HepG2 (cell line): ENCODE measurements around the gene PCGF2.

Source experiments
- ATF2 ChIP-seq: sonication (generic); formaldehyde crosslinking; IDR thresholded peaks from 2 replicates; pipeline ENCODE4 v1.4.0; 2020; ENCODE audit warnings: missing genetic modification reagents
- CTCF ChIP-seq: sonication (generic); formaldehyde crosslinking; IDR thresholded peaks from 2 replicates; pipeline ENCODE4 v1.5.0; 2020; ENCODE audit warnings: mild to moderate bottlenecking, missing genetic modification reagents, moderate library complexity
- GABPA ChIP-seq, 2 experiments: IDR thresholded peaks; 2 replicates each; pipeline ENCODE4 v1.6.1; 2011 to 2016; ENCODE audit warnings: low read depth in 2 of 2, low read length in 1 of 2, missing biosample characterization in 1 of 2, missing genetic modification characterization in 1 of 2
- NR2F6 ChIP-seq, 2 experiments: IDR thresholded peaks; 2 replicates each; pipeline ENCODE4 v1.6.1; 2016; ENCODE audit warnings: antibody characterized with exemption in 1 of 2, mild to moderate bottlenecking in 1 of 2
- POLR2A ChIP-seq, 2 experiments: IDR thresholded peaks; 2 replicates each; pipeline ENCODE4 v1.6.1; 2011; ENCODE audit warnings: low read depth in 2 of 2, low read length in 2 of 2, mild to moderate bottlenecking in 1 of 2, moderate library complexity in 1 of 2; ENCODE audit not compliant: insufficient read depth in 1 of 2
- ZNF609 ChIP-seq: sonication (generic); formaldehyde crosslinking; IDR thresholded peaks from 2 replicates; pipeline ENCODE4 v1.4.0; 2020; ENCODE audit warnings: mild to moderate bottlenecking, missing genetic modification reagents, borderline replicate concordance
- ZNF781 ChIP-seq: sonication (generic); formaldehyde crosslinking; IDR thresholded peaks from 2 replicates; pipeline ENCODE4 v1.5.1; 2020; ENCODE audit warnings: borderline replicate concordance, mild to moderate bottlenecking, missing genetic modification reagents; ENCODE audit errors: not compliant biosample characterization

- TF ChIP-seq GABPA (IDR thresholded peaks at IDR 0.05; ENCODE audit: low read depth, low read length), result no peak
- TF ChIP-seq GABPA (CRISPR knock-in tag; IDR thresholded peaks at IDR 0.05; ENCODE audit: low read depth), result no peak
- no peak for TF ChIP-seq ZNF609 (CRISPR knock-in tag)
- no peak for TF ChIP-seq NR2F6 (IDR thresholded peaks at IDR 0.05)
- TF ChIP-seq NR2F6 (CRISPR knock-in tag; IDR thresholded peaks at IDR 0.05), result no peak
- no peak for TF ChIP-seq ZNF781
- TF ChIP-seq POLR2A (IDR thresholded peaks at IDR 0.05; ENCODE audit: insufficient read depth in 1 of 2, low read depth in 2 of 2, low read length in 2 of 2), result no peak
- TF ChIP-seq CTCF, result no peak
- no peak for TF ChIP-seq ATF2 (CRISPR knock-in tag)
These were observed 49.7 kb upstream of the PCGF2 start for GRCh38 chr17:38797828-38798227.
